HCT116 (cell line): ENCODE results near the gene GRIP2. TPM values are rescaled to one million over a fixed set of nuclear protein-coding genes. Genes with fewer than 3 reads are reported as not detected.

Experiments used
- ATAC-seq: fragments of 200-7000 bp; cut with Tn5 transposase; 2 replicates; pipeline ENCODE4 v1.9.1; 2020; ENCODE audit warnings: mild to moderate bottlenecking, moderate library complexity
- BruUV-seq: library from RNA; stranded (reverse); fragments of 400-500 nt; replicated peaks from 2 replicates; lab custom pipeline; 2021; lab: Mats Ljungman, UMichigan
- CTCF ChIA-PET: fragments of 300-600 bp; sonication (Branson Sonifier 250); formaldehyde crosslinking; loops from one replicate; lab custom pipeline; 2021; ENCODE audit warnings: antibody characterized with exemption; lab: Charles Lee
- POLR2A ChIA-PET: fragments of 300-600, 350-600 bp; sonication (Branson Sonifier 250); formaldehyde crosslinking; loops from one replicate; lab custom pipeline; 2021; ENCODE audit warnings: antibody characterized with exemption; lab: Charles Lee
- RAD21 ChIA-PET, 2 experiments: fragments of 300-600 bp; sonication (Branson Sonifier 250); formaldehyde crosslinking; loops; one replicate each; lab custom pipeline; 2023; ENCODE audit warnings: low total read pairs in 2 of 2; ENCODE audit not compliant: uncharacterized antibody in 2 of 2, unreplicated experiment in 2 of 2, low non-redundant PET in 1 of 2; lab: Charles Lee
- DNase-seq: peaks from one replicate; pipeline ENCODE4 v3.0.0-alpha.2; 2010; ENCODE audit warnings: low read depth, low spot score
- H2AFZ ChIP-seq: fragments of 200-600 bp; shearing (Covaris generic), sonication (generic); 2 replicates; pipeline ENCODE4 v1.6.1; 2017; ENCODE audit warnings: low read depth, mixed run types, mixed read lengths, antibody characterized with exemption, low read length; ENCODE audit not compliant: poor library complexity, severe bottlenecking
- H3K27ac ChIP-seq: 2 replicates; pipeline ENCODE4 v1.5.1; 2012; ENCODE audit warnings: low read depth, low read length
- H3K27me3 ChIP-seq: fragments of 200-600 bp; sonication (generic); 2 replicates; pipeline ENCODE4 v1.6.1; 2016; ENCODE audit warnings: mixed run types, low read length, mixed read lengths; ENCODE audit not compliant: insufficient read depth
- H3K36me3 ChIP-seq, 2 experiments: fragments of 200-500 bp in 1 of 2; fragments of 200-600 bp in 1 of 2; sonication (Bioruptor generic) in 1 of 2; sonication (generic) in 1 of 2; 2 replicates each; pipeline versions ENCODE4 v1.5.1 to v1.6.1; 2014 to 2016; ENCODE audit warnings: low read length in 2 of 2, inconsistent platforms in 1 of 2, mixed read lengths in 1 of 2, mixed run types in 1 of 2; ENCODE audit not compliant: insufficient read depth in 2 of 2, control insufficient read depth in 1 of 2
- H3K4me1 ChIP-seq, 2 experiments: fragments of 200-600 bp in 1 of 2; sonication (generic) in 1 of 2; 2 replicates each; pipeline versions ENCODE4 v1.5.1 to v1.6.1; 2012 to 2017; ENCODE audit warnings: low read length in 2 of 2, inconsistent platforms in 1 of 2, mild to moderate bottlenecking in 1 of 2, mixed read lengths in 1 of 2, mixed run types in 1 of 2, moderate library complexity in 1 of 2; ENCODE audit not compliant: insufficient read depth in 2 of 2, control insufficient read depth in 1 of 2
- H3K4me2 ChIP-seq: fragments of 200-600 bp; sonication (generic); 2 replicates; pipeline ENCODE4 v1.6.1; 2017; ENCODE audit warnings: mixed run types, low read length, mixed read lengths
- H3K4me3 ChIP-seq, 2 experiments: fragments of 200-600 bp in 1 of 2; sonication (generic) in 1 of 2; replicated peaks in 1 of 2; 2 replicates each; pipeline ENCODE4 v1.5.1; 2011 to 2016; ENCODE audit warnings: low read length in 2 of 2, control low read depth in 1 of 2, low read depth in 1 of 2, mild to moderate bottlenecking in 1 of 2, mixed read lengths in 1 of 2, mixed run types in 1 of 2
- H3K79me2 ChIP-seq: fragments of 200-600 bp; sonication (generic); 2 replicates; pipeline ENCODE4 v1.6.1; 2017; ENCODE audit warnings: mild to moderate bottlenecking, mixed run types, low read length, moderate library complexity, mixed read lengths; ENCODE audit not compliant: insufficient read depth
- H3K9ac ChIP-seq: fragments of 200-600 bp; sonication (generic); 2 replicates; pipeline ENCODE4 v1.6.1; 2016; ENCODE audit warnings: low read length, mixed read lengths
- H3K9me2 ChIP-seq: fragments of 200-600 bp; sonication (generic), shearing (Covaris generic); 2 replicates; pipeline ENCODE4 v1.6.1; 2017; ENCODE audit warnings: mixed run types, mild to moderate bottlenecking, moderate library complexity; ENCODE audit not compliant: insufficient read depth
- H3K9me3 ChIP-seq, 2 experiments: fragments of 200-500 bp in 1 of 2; fragments of 200-600 bp in 1 of 2; sonication (Bioruptor generic) in 1 of 2; sonication (generic) in 1 of 2; 2 replicates each; pipeline ENCODE4 v1.6.1; 2014 to 2017; ENCODE audit warnings: low read length in 2 of 2, mixed read lengths in 2 of 2, inconsistent platforms in 1 of 2, low read depth in 1 of 2, mild to moderate bottlenecking in 1 of 2, mixed run types in 1 of 2, moderate library complexity in 1 of 2; ENCODE audit not compliant: control insufficient read depth in 1 of 2, insufficient read depth in 1 of 2
- H4K20me1 ChIP-seq: fragments of 200-600 bp; sonication (generic), shearing (Covaris generic); 2 replicates; pipeline ENCODE4 v1.6.1; 2017; ENCODE audit warnings: mixed run types, mild to moderate bottlenecking, moderate library complexity; ENCODE audit not compliant: insufficient read depth
- CBX3 ChIP-seq: IDR thresholded peaks from 2 replicates; pipeline ENCODE4 v1.6.1; 2012; ENCODE audit warnings: low read depth
- CEBPB ChIP-seq: IDR thresholded peaks from 2 replicates; pipeline ENCODE4 v1.6.1; 2012; ENCODE audit warnings: low read depth
- JUND ChIP-seq: IDR thresholded peaks from 2 replicates; pipeline ENCODE4 v1.6.1; 2012
- POLR2A ChIP-seq: IDR thresholded peaks from 2 replicates; pipeline ENCODE4 v1.7.0; 2011; ENCODE audit warnings: borderline replicate concordance; ENCODE audit not compliant: insufficient read depth, insufficient read length; ENCODE audit errors: extremely low read depth
- POLR2AphosphoS5 ChIP-seq: IDR thresholded peaks from 2 replicates; pipeline ENCODE4 v1.6.1; 2011; ENCODE audit warnings: mild to moderate bottlenecking, low read depth, low read length, moderate library complexity
- SIN3A ChIP-seq: IDR thresholded peaks from 2 replicates; pipeline ENCODE4 v1.6.1; 2012; ENCODE audit warnings: low read depth
- TCF7L2 ChIP-seq: IDR thresholded peaks from 2 replicates; pipeline ENCODE4 v1.7.0; 2011; ENCODE audit warnings: borderline replicate concordance, inconsistent platforms; ENCODE audit not compliant: insufficient read depth, insufficient read length; ENCODE audit errors: extremely low read depth
- ZNF274 ChIP-seq: fragments of 200-500 bp; sonication (Bioruptor generic); IDR thresholded peaks from 2 replicates; pipeline ENCODE4 v1.6.1; 2014; ENCODE audit warnings: mild to moderate bottlenecking, low read depth, low read length, inconsistent platforms
- intact Hi-C: fragments of 100-400 bp; cut with micrococcal nuclease; formaldehyde crosslinking; loops from 2 replicates; pipeline ENCODE4 v1.10.0; 2022
- total RNA-seq: library from RNA; stranded (reverse); gene quantifications from one replicate; pipeline ENCODE4 v1.2.1, GENCODE V29; 2021; ENCODE audit not compliant: unreplicated experiment
- TF ChIP-seq, protein P1 (sequence below): IDR thresholded peaks from 2 replicates; pipeline ENCODE4 v1.6.1; 2011; ENCODE audit warnings: mild to moderate bottlenecking, low read length, moderate library complexity; ENCODE audit not compliant: insufficient replicate concordance; ENCODE audit errors: extremely low read depth
- TF ChIP-seq, protein P2 (sequence below), 3 experiments: fragments of 200-600 bp in 1 of 3; sonication (generic) in 1 of 3; IDR thresholded peaks in 2 of 3; conservative IDR thresholded peaks in 1 of 3; 2 replicates each; pipeline ENCODE4 v1.5.1; 2012 to 2017; ENCODE audit warnings: low read depth in 2 of 3, low read length in 2 of 3, antibody characterized with exemption in 1 of 3, borderline replicate concordance in 1 of 3, control low read depth in 1 of 3, mild to moderate bottlenecking in 1 of 3, mixed read lengths in 1 of 3, mixed run types in 1 of 3, moderate library complexity in 1 of 3; ENCODE audit not compliant: insufficient read depth in 1 of 3
- TF ChIP-seq, protein P3 (sequence below): IDR thresholded peaks from 2 replicates; pipeline ENCODE4 v1.6.1; 2012
- TF ChIP-seq, protein P4 (sequence below): IDR thresholded peaks from 2 replicates; pipeline ENCODE4 v1.6.1; 2012

The GRIP2 gene
- total RNA-seq, 1 experiment from 2014 or later: 0.34 TPM

DNA sequence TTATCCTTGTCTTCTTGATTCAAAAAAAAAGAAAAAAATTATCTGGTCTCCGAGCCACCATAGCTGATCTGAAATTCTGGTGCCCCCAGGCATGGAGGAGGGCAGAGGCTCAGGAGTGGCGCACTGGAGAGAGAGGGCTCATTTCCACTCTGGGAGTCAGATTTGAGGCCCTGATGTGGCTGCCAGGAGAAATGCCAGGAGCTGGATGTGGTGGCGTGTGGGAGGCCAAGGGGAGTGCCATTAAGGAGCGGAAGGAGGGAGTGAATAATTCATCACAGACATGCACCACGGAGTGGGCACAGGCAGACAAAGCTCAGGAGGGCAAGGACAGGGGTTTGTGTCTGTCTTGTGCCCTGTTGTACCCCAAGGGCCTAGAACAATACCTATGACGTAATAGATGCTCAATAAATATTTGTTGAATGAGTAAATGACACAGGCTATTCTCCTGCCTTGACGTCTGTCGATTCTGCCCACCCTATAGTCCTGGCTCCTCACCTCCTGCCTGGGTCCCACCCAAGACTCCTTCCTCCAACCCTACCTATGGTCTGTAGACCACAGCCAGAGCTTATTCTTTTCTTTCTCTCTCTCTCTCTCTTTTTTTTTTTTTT is 12.0 kb upstream of the GRIP2 start:
- Histone ChIP-seq H3K36me3 (no peaks in the 10 kb centered on the region), H3K9me2 (no peaks in the 10 kb centered on the region), H3K79me2 (no peaks in the 10 kb centered on the region), H3K4me3 (no peak overlapping the region), H3K9ac (no peak overlapping the region), H2AFZ (no peak overlapping the region), H3K4me2 (no peak overlapping the region), H4K20me1 (no peaks in the 10 kb centered on the region), H3K27me3 (no peaks in the 10 kb centered on the region), H3K4me1 (peaks cover 6 to 22% of the 10 kb centered on the region in 2 experiments; a peak in 2 of 4 replicates), H3K9me3 (no peaks in the 10 kb centered on the region), H3K27ac (no peak overlapping the region)
- ATAC-seq: no peak
- intact Hi-C loops: no loop called here
- DNase-seq: no peak
- RAD21 ChIA-PET: no interaction called here
- TF ChIP-seq SIN3A: no peak
- no peak for TF ChIP-seq CBX3
- TF ChIP-seq TCF7L2: no peak
- no peak for TF ChIP-seq ZNF274
- TF ChIP-seq, protein P1, sequence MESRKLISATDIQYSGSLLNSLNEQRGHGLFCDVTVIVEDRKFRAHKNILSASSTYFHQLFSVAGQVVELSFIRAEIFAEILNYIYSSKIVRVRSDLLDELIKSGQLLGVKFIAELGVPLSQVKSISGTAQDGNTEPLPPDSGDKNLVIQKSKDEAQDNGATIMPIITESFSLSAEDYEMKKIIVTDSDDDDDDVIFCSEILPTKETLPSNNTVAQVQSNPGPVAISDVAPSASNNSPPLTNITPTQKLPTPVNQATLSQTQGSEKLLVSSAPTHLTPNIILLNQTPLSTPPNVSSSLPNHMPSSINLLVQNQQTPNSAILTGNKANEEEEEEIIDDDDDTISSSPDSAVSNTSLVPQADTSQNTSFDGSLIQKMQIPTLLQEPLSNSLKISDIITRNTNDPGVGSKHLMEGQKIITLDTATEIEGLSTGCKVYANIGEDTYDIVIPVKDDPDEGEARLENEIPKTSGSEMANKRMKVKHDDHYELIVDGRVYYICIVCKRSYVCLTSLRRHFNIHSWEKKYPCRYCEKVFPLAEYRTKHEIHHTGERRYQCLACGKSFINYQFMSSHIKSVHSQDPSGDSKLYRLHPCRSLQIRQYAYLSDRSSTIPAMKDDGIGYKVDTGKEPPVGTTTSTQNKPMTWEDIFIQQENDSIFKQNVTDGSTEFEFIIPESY: no peak
- TF ChIP-seq, protein P2, sequence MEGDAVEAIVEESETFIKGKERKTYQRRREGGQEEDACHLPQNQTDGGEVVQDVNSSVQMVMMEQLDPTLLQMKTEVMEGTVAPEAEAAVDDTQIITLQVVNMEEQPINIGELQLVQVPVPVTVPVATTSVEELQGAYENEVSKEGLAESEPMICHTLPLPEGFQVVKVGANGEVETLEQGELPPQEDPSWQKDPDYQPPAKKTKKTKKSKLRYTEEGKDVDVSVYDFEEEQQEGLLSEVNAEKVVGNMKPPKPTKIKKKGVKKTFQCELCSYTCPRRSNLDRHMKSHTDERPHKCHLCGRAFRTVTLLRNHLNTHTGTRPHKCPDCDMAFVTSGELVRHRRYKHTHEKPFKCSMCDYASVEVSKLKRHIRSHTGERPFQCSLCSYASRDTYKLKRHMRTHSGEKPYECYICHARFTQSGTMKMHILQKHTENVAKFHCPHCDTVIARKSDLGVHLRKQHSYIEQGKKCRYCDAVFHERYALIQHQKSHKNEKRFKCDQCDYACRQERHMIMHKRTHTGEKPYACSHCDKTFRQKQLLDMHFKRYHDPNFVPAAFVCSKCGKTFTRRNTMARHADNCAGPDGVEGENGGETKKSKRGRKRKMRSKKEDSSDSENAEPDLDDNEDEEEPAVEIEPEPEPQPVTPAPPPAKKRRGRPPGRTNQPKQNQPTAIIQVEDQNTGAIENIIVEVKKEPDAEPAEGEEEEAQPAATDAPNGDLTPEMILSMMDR (IDR thresholded peaks at IDR 0.05 in 2 of 3, conservative IDR thresholded peaks at IDR 0.05 in 1 of 3; ENCODE audit: borderline replicate concordance in 1 of 3, insufficient read depth in 1 of 3, low read depth in 2 of 3, low read length in 2 of 3): no peak
- no peak for TF ChIP-seq POLR2A
- TF ChIP-seq, protein P3, sequence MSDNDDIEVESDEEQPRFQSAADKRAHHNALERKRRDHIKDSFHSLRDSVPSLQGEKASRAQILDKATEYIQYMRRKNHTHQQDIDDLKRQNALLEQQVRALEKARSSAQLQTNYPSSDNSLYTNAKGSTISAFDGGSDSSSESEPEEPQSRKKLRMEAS: no peak
- TF ChIP-seq, protein P4, sequence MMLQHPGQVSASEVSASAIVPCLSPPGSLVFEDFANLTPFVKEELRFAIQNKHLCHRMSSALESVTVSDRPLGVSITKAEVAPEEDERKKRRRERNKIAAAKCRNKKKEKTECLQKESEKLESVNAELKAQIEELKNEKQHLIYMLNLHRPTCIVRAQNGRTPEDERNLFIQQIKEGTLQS: no peak
- no peak for TF ChIP-seq CEBPB
- no peak for TF ChIP-seq JUND
- no peak for TF ChIP-seq POLR2AphosphoS5
- POLR2A ChIA-PET: interaction anchor here (0.6 kb wide), 1 partner anchor 20 kb away, joined by 3 read pairs; no protein-coding TSS in a partner anchor
- no TSS peak for BruUV-seq
- CTCF ChIA-PET: no interaction called here
